GM12872 (cell line): ENCODE results near the gene CASKIN1.

Experiments used
- TF ChIP-seq, protein P1 (sequence below): IDR thresholded peaks from 3 replicates; pipeline ENCODE4 v1.5.1; 2011; ENCODE audit warnings: low read depth, mild to moderate bottlenecking, low read length, moderate library complexity; ENCODE audit not compliant: insufficient read depth

CASKIN1 gene

GRCh38 chr16:2210386-2211365 lies 14.3 kb upstream of the CASKIN1 start, which contains the start of gene BRICD5:
Gene BRICD5 (minus strand): TSS chr16:2210863. CDS start chr16:2210833, 30 bp downstream.
- TF ChIP-seq, protein P1, sequence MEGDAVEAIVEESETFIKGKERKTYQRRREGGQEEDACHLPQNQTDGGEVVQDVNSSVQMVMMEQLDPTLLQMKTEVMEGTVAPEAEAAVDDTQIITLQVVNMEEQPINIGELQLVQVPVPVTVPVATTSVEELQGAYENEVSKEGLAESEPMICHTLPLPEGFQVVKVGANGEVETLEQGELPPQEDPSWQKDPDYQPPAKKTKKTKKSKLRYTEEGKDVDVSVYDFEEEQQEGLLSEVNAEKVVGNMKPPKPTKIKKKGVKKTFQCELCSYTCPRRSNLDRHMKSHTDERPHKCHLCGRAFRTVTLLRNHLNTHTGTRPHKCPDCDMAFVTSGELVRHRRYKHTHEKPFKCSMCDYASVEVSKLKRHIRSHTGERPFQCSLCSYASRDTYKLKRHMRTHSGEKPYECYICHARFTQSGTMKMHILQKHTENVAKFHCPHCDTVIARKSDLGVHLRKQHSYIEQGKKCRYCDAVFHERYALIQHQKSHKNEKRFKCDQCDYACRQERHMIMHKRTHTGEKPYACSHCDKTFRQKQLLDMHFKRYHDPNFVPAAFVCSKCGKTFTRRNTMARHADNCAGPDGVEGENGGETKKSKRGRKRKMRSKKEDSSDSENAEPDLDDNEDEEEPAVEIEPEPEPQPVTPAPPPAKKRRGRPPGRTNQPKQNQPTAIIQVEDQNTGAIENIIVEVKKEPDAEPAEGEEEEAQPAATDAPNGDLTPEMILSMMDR, result no peak

- TF ChIP-seq, protein P1, result no peak
Measured at GRCh38 chr16:2210009-2210332, 13.6 kb upstream of the CASKIN1 start.

DNA sequence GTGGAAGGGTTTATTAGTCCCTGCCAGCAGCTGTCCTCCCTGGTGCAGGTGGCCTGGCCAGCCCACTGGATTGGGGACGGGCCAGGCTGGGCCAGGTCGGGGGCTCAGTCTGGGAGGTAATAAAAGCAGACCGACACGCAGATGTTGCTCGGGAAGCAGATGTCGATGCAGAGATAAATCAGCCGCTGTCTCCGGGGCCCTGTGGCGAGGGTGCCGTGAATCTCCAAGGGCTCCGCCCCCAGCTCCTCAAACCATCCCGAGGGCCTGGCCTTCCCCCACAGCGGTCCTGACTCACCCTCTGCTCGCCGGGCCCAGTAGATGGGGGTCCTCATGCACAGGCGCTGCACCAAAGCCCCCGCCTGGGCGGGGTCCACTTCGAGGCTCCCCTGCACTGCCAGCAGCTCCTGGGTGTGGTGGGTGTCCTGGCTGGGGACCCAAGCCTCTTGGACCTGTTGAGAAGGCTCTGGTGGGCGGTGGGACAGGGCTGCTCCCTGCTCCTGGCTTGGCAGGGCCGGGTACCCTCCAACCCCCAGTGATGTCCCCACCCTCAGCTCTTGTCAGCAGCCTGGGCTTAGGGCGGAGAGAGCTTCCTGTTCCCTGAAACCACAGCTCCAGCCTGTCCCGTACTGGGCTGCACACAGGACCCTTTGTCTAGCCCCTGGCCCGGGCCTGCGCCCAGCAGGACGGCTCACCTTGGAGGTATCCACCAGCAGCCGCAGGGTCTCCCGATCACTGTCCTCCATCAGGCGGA lies 13.0 kb upstream of the CASKIN1 start:
- TF ChIP-seq, protein P1, result no peak

DNA sequence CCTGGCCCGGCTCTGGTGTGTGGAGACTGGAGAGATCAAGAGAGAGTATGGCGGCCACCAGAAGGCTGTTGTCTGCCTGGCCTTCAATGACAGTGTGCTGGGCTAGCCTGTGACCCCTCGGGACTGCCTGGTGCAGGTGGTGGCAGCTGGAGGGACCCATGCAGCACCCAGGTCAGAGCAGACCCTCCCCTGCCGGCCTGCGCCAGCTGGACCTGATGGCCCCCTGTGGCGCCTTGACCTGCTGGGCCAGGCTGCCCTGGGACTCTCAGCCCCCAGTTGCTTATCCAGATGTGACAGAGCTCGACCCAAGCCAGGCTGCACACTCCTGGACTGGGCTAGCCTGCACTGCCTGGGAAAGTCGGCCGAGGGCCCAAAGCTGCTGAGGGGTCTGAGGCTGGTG lies 12.4 kb upstream of the CASKIN1 start:
- TF ChIP-seq, protein P1, result no peak

- TF ChIP-seq, protein P1, result no peak
Measured at GRCh38 chr16:2208308-2208707, 11.9 kb upstream of the CASKIN1 start.

DNA sequence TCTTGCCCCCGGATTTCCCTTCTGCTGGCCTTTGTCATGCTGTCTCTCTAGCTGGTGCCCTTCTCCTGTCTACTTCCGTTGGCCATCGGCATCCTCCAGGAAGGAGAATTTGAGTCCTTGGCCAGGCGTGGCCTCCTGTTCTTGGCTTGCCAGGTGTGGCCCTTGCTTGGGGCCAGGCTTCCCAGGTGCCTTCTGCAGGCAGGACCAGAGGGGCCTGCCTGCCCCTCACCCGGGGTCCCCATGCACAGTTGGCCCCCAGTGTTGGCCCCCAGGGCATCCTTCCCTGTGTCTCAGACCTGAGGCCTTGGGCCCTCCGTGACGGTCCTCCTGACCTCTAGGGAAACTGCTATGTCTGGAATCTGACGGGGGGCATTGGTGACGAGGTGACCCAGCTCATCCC lies 11.5 kb upstream of the CASKIN1 start:
- TF ChIP-seq, protein P1, result no peak

DNA sequence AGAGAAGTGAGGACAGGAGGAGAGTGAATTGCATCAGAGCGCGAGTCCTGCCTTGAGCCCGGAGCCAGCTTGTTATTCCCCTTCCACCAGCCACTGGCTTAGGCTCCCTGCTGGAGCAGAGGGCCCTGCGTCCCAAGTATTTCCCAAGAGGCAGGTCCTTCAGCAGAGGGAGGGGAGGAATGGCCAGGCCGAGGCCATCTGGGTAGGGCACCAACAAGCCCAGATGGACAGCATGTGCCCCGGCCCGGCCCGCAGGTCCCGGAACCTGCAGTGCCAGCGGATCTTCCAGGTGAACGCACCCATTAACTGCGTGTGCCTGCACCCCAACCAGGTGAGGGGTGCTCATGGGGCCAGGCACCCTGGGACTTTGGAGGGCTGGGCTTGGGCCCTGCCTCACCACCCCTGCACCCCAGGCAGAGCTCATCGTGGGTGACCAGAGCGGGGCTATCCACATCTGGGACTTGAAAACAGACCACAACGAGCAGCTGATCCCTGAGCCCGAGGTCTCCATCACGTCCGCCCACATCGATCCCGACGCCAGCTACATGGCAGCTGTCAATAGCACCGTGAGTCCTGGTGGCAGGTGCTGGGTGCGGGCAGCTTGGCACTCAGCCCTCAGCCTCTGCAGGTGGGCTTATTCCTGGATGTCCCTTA lies 10.5 kb upstream of the CASKIN1 start:
- TF ChIP-seq, protein P1, result no peak
